HT1080 (cell line): ENCODE measurements around the gene SCAI. TPM values are rescaled to one million over a fixed set of nuclear protein-coding genes. Genes with fewer than 3 reads are reported as not detected.
"Not testable (repeated sequence)": the region's sequence is repeated elsewhere in the genome, so short reads cannot be mapped to it uniquely, and the experiment has no call there.

Source experiments
- DNase-seq: peaks from one replicate; pipeline ENCODE4 v3.0.0-alpha.2; 2015; ENCODE audit warnings: low read depth
- total RNA-seq: library from RNA; depleted of rRNA; stranded (reverse); fragments of >200 nt; shearing (Covaris generic); gene quantifications from 2 replicates; pipeline ENCODE4 v1.2.3, GENCODE V29; 2014

Gene SCAI
- total RNA-seq, 1 experiment from 2014 or later: 7.3 TPM

GRCh38 chr9:125106285-125106893, 36.9 kb downstream of the SCAI start:
- peak; percentile 34 for DNase-seq

- no peak for DNase-seq
Measured at GRCh38 chr9:125103770-125104460, 39.4 kb downstream of the SCAI start.

- no peak for DNase-seq
Measured at GRCh38 chr9:125103021-125103420, 40.3 kb downstream of the SCAI start.

GRCh38 chr9:125100822-125101221, 42.5 kb downstream of the SCAI start:
- DNase-seq: no peak

- no peak for DNase-seq
Measured at GRCh38 chr9:125099816-125100215, 43.5 kb downstream of the SCAI start.

GRCh38 chr9:125095821-125096443, 47.4 kb downstream of the SCAI start:
- DNase-seq: no peak

GRCh38 chr9:125091121-125091520, 52.2 kb downstream of the SCAI start:
- no peak for DNase-seq

- no peak for DNase-seq
Measured at GRCh38 chr9:125089331-125089730, 54.0 kb downstream of the SCAI start.

- DNase-seq: no peak
Measured at GRCh38 chr9:125088752-125089151, 54.6 kb downstream of the SCAI start.

- DNase-seq: no peak
Measured at GRCh38 chr9:125085703-125086477, 57.4 kb downstream of the SCAI start.

GRCh38 chr9:125082197-125082596, 61.1 kb downstream of the SCAI start:
- not testable (repeated sequence) for DNase-seq

GRCh38 chr9:125080797-125081196, 62.5 kb downstream of the SCAI start:
- not testable (repeated sequence) for DNase-seq

GRCh38 chr9:125079931-125080330, 63.4 kb downstream of the SCAI start:
- no peak for DNase-seq

GRCh38 chr9:125075997-125076396, 67.3 kb downstream of the SCAI start:
- DNase-seq: no peak

- no peak for DNase-seq
Measured at GRCh38 chr9:125074976-125075375, 68.4 kb downstream of the SCAI start.

- DNase-seq: no peak
Measured at GRCh38 chr9:125066839-125067619, 76.3 kb downstream of the SCAI start.

- DNase-seq: no peak
Measured at GRCh38 chr9:125061391-125061790, 81.9 kb downstream of the SCAI start.

GRCh38 chr9:125049212-125050049, 93.9 kb downstream of the SCAI start:
- DNase-seq: no peak

- no peak for DNase-seq
Measured at GRCh38 chr9:125043631-125044030, 99.7 kb downstream of the SCAI start.

GRCh38 chr9:125043148-125043547, 100.2 kb downstream of the SCAI start:
- no peak for DNase-seq
